Heart left ventricle (tissue), 16 donors: Measurements from ENCODE around the gene GPR83. TPM values are rescaled to one million over a fixed set of nuclear protein-coding genes. Genes with fewer than 3 reads are reported as not detected.

Experiments used
- ATAC-seq, 4 donors: fragments of 200-7000 bp; cut with Tn5 transposase; one replicate each; pipeline ENCODE4 v1.9.1; 2020 to 2022; ENCODE audit warnings: moderate library complexity in 4 of 4, mild to moderate bottlenecking in 3 of 4, moderate number of reproducible peaks in 1 of 4
- DNase-seq, 5 donors: peaks; one replicate each; pipeline ENCODE4 v3.0.0-alpha.2; 2020
- H3K27ac ChIP-seq, 12 donors: fragments of 200-600 bp; sonication (generic) in 4 of 12; one replicate each; pipeline versions ENCODE4 v1.5.0 to v1.8.0; 2016 to 2022; ENCODE audit warnings: mild to moderate bottlenecking in 2 of 12
- H3K27me3 ChIP-seq, 9 donors: fragments of 200-600 bp; sonication (generic) in 2 of 9; one replicate each; pipeline versions ENCODE4 v1.5.1 to v1.8.0; 2016 to 2022; ENCODE audit warnings: mild to moderate bottlenecking in 3 of 9
- H3K36me3 ChIP-seq, 9 donors: fragments of 200-600 bp; sonication (generic) in 2 of 9; one replicate each; pipeline versions ENCODE4 v1.5.0 to v1.8.0; 2018 to 2022; ENCODE audit warnings: mild to moderate bottlenecking in 2 of 9
- H3K4me1 ChIP-seq, 12 donors: fragments of 200-600 bp; sonication (generic) in 4 of 12; one replicate each; pipeline versions ENCODE4 v1.5.0 to v1.8.0; 2016 to 2022; ENCODE audit warnings: mild to moderate bottlenecking in 3 of 12
- H3K4me3 ChIP-seq, 12 donors: fragments of 200-600 bp; sonication (generic) in 4 of 12; one replicate each; pipeline versions ENCODE4 v1.5.0 to v1.8.0; 2017 to 2022; ENCODE audit warnings: mild to moderate bottlenecking in 9 of 12, moderate library complexity in 4 of 12
- H3K9me3 ChIP-seq, 12 donors: fragments of 200-600 bp; sonication (generic) in 4 of 12; one replicate each; pipeline versions ENCODE4 v1.5.0 to v1.8.0; 2016 to 2022; ENCODE audit warnings: mild to moderate bottlenecking in 1 of 12
- POLR2A ChIP-seq, 2 donors: fragments of 450-650 bp; IDR thresholded peaks; one replicate each; pipeline ENCODE4 v1.6.1; 2017; ENCODE audit warnings: antibody characterized with exemption in 2 of 2, mild to moderate bottlenecking in 2 of 2, moderate library complexity in 2 of 2
- WGBS, 4 donors: extraction: QIAGEN DNeasy Blood & Tissue Kit in 2 of 4; methylation state at CpG; one replicate each; pipeline versions ENCODE4 v1.1.5 to v1.1.7; 2013 to 2018; 5-methylcytosine and 5-hydroxymethylcytosine counted together
- intact Hi-C, 10 donors: fragments of 100-400 bp; cut with DNase I; formaldehyde crosslinking; loops; one replicate each; pipeline versions ENCODE4 v1.11.1 to v1.14.2; 2022
- polyA plus RNA-seq, 2 donors: library from polyadenylated mRNA; stranded (reverse); fragments of 200-250 nt; gene quantifications; one replicate each; pipeline ENCODE4 v1.2.3, GENCODE V29; 2013
- total RNA-seq, 9 donors: library from RNA; depleted of rRNA in 2 of 9; stranded (reverse); fragments of >200 nt in 2 of 9; fragmentation: NEBNext Ultra II Directional in 3 of 9; extraction: Animal tissue kit (Norgen Biotek cat#: 25700) in 3 of 9; gene quantifications; one replicate each; pipeline versions ENCODE4 v1.1.0 to v1.2.4, GENCODE V29; 2016 to 2023
- TF ChIP-seq, protein P1 (sequence below), 12 donors: fragments of 200-600 bp; sonication (generic) in 4 of 12; IDR thresholded peaks; one replicate each; pipeline versions ENCODE4 v1.5.0 to v1.8.0; 2018 to 2022; ENCODE audit warnings: antibody characterized with exemption in 12 of 12, mild to moderate bottlenecking in 5 of 12
- donor health status: ischemic (EF 13 %, LVEDD 7.1; RV severe dilation, severe dysfunction).
- donor health status: healthy with polysubstance abuse.
- donor health status: DM: no; HTN: yes; CAD: no.
- donor health status: DM: no; HTN: no; CAD: no.
- donor health status: ischemic (EF 25% LVEDD 6.9; RV normal size, moderate dysfunction).
- donor health status: ischemic (EF 25% LVEDD 5.7; RV mildly dilated, moderate dysfunction).
- donor health status: healthy.
- donor health status: DM: yes; HTN: yes; CAD: no.
- donor health status: ischemic (EF 35%, LVEDD 5.7; RV mildly dilated, moderate dysfunction).
- donor health status: nonischemic (EF 11% LVEDD 7.7; RV severe dilation, severe dysfunction).
- donor health status: DM: yes; HTN: yes; CAD: no.
- donor health status: PGD.
- donor health status: ischemic (EF 29% LVEDD 5.4; RV normal size, mild dysfunction).
- donor health status: nonischemic (EF 23%, LVEDD 6.1; RV moderate dilation, normal function).

The GPR83 gene
- total and polyA plus RNA-seq, 11 donors = 0.04 to 0.44 (median 0.18) TPM; not detected in 2

DNA sequence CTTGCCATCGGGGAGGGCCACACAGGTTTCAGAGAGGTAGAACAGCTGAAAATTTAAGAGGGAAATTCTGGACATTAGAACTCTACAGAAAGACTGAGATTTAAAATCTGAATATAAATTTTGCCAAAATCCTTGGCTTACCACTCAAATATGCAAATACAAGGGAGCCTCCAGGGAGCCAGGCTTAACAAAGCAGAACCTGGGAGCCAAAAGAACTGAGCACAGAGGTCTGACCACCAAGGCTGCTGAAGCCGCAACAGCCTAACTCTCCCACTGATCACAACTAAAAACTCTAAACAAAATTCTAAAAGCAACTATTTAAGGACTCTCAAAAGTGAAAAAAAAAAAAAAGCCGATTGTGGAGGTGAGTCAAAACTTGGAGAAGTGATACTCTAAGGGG lies 62.6 kb downstream of the GPR83 start:
- no peak overlapping the region for H3K4me3 ChIP-seq
- no peaks in the 10 kb centered on the region for H3K27me3 ChIP-seq
- H3K9me3 ChIP-seq = no peaks in the 10 kb centered on the region
- WGBS, 4 donors = 79 to 84% (median 79%) methylated on average over 3 of the region's 3 CpGs
- no peak overlapping the region for H3K27ac ChIP-seq
- no peaks in the 10 kb centered on the region for H3K4me1 ChIP-seq
- TF ChIP-seq, protein P1, sequence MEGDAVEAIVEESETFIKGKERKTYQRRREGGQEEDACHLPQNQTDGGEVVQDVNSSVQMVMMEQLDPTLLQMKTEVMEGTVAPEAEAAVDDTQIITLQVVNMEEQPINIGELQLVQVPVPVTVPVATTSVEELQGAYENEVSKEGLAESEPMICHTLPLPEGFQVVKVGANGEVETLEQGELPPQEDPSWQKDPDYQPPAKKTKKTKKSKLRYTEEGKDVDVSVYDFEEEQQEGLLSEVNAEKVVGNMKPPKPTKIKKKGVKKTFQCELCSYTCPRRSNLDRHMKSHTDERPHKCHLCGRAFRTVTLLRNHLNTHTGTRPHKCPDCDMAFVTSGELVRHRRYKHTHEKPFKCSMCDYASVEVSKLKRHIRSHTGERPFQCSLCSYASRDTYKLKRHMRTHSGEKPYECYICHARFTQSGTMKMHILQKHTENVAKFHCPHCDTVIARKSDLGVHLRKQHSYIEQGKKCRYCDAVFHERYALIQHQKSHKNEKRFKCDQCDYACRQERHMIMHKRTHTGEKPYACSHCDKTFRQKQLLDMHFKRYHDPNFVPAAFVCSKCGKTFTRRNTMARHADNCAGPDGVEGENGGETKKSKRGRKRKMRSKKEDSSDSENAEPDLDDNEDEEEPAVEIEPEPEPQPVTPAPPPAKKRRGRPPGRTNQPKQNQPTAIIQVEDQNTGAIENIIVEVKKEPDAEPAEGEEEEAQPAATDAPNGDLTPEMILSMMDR (IDR thresholded peaks at IDR 0.05) = no peak
- no peak for TF ChIP-seq POLR2A (IDR thresholded peaks at IDR 0.05)
- intact Hi-C loops = no loop called here
- no peaks in the 10 kb centered on the region for H3K36me3 ChIP-seq
- DNase-seq (no peak), ATAC-seq (no peak)

DNA sequence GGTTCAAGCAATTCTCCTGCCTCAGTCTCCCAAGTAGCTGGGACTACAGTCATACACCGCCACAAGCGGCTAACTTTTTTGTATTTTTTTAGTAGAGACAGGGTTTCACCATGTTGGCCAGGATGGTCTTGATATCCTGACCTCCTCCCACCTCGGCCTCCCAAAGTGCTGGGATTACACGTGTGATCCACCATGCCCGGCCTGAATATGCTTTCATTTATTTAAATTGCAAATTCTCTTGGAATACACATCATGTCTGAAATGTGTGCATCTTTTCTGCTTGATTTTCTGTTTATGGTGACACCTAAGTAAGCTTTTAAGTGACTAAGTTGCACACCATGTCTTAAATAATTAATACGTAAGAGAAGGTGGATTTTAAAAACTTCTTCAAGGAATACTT lies 65.2 kb downstream of the GPR83 start:
- Histone ChIP-seq H3K4me3 (no peak overlapping the region), H3K4me1 (no peaks in the 10 kb centered on the region), H3K27ac (no peak overlapping the region), H3K36me3 (no peaks in the 10 kb centered on the region), H3K9me3 (no peaks in the 10 kb centered on the region), H3K27me3 (no peaks in the 10 kb centered on the region)
- intact Hi-C loops = no loop called here
- no peak for TF ChIP-seq POLR2A (IDR thresholded peaks at IDR 0.05)
- TF ChIP-seq, protein P1 (IDR thresholded peaks at IDR 0.05) = no peak
- ATAC-seq (no peak), DNase-seq (no peak)
- WGBS, 4 donors = 83 to 89% (median 88%) methylated on average over 6 of the region's 6 CpGs

DNA sequence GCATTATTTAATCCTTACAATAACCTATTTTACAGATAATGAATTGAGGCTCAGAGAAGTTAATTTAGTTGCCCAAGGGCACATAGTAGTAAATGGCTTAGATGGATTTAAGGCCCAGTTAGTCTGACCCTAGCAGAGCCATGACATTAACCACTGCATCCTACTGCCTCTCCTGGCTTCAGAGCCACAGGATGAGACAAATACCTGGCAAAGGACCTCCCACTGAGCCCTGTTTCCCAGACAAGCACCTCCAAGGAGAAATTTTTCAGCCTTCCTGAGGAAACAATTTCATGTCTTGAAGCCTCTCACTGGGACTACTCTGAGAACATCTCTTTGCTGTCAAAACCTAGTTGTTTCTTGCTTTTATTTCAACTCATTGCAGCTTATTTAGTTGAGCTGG lies 68.4 kb downstream of the GPR83 start:
- intact Hi-C loops = no loop called here
- Histone ChIP-seq H3K27me3 (no peaks in the 10 kb centered on the region), H3K9me3 (no peaks in the 10 kb centered on the region), H3K27ac (no peak overlapping the region), H3K4me1 (no peaks in the 10 kb centered on the region), H3K36me3 (no peaks in the 10 kb centered on the region), H3K4me3 (no peak overlapping the region)
- DNase-seq = no peak
- TF ChIP-seq, protein P1 (IDR thresholded peaks at IDR 0.05) = no peak
- ATAC-seq = no peak

DNA sequence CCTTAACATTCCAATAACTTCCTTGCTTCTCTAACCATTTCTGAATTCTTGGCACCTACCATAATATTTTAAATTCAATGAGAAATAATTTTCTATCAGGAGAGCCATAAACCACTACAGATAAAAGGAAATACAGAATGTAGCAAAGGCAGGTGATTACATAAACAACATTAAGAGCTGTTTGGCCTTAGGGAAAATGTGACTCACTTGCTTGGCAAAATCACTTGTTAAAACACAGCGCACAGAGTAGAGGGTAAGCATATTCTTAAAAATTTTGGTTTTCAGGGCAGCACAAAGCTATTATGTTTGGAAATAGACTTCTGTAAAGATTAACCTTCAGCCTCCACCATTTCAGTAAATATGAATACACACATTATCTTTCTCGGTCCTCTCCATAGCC lies 70.4 kb downstream of the GPR83 start:
- 85 to 93% (median 92%) methylated on average over 2 of the region's 2 CpGs for WGBS, 4 donors
- peaks cover 0 to 11% (median 0%) of the 10 kb centered on the region in 12 donors for H3K9me3 ChIP-seq
- no peaks in the 10 kb centered on the region for H3K27me3 ChIP-seq
- DNase-seq (no peak), ATAC-seq (no peak)
- no peak overlapping the region for H3K4me3 ChIP-seq
- TF ChIP-seq, protein P1 (IDR thresholded peaks at IDR 0.05) = no peak
- no peak for TF ChIP-seq POLR2A (IDR thresholded peaks at IDR 0.05)
- H3K27ac ChIP-seq = no peak overlapping the region
- H3K4me1 ChIP-seq = no peaks in the 10 kb centered on the region
- no peaks in the 10 kb centered on the region for H3K36me3 ChIP-seq
- intact Hi-C loops = no loop called here
